Measurements from ENCODE around the gene WBP1L. TPM values are rescaled to one million over a fixed set of nuclear protein-coding genes. Genes with fewer than 3 reads are reported as not detected.

Gene WBP1L
- total and polyA plus RNA-seq, 2 of the 13 experiments (the other 11 are each of a cell fraction or from before 2014, with no cell fraction given): 8.3 to 12.3 TPM

- peak; percentile 67; the same call in 1 of the 2 replicates for TF ChIP-seq MIER2 (CRISPR knock-in tag; IDR thresholded peaks at IDR 0.05)
- TF ChIP-seq ZNF576 (CRISPR knock-in tag; IDR thresholded peaks at IDR 0.05): no peak
- no peak for TF ChIP-seq KLF13 (CRISPR knock-in tag; IDR thresholded peaks at IDR 0.05)
- peak; percentile 71 for TF ChIP-seq CBX5 (CRISPR knock-in tag; IDR thresholded peaks at IDR 0.05; ENCODE audit: borderline replicate concordance)
- peak; percentile 89 for TF ChIP-seq ZSCAN9 (CRISPR knock-in tag; IDR thresholded peaks at IDR 0.05; ENCODE audit: borderline replicate concordance)
- no peak for TF ChIP-seq KLF12 (CRISPR knock-in tag; IDR thresholded peaks at IDR 0.05; ENCODE audit: borderline replicate concordance)
- TF ChIP-seq PAXIP1 (CRISPR knock-in tag; conservative IDR thresholded peaks at IDR 0.05): peak; percentile 84
- peak; percentile 67 for TF ChIP-seq ZFP91 (CRISPR knock-in tag; IDR thresholded peaks at IDR 0.05; ENCODE audit: borderline replicate concordance)
- no peak for TF ChIP-seq TEF (CRISPR knock-in tag; IDR thresholded peaks at IDR 0.05)
- TF ChIP-seq ZNF788 (CRISPR knock-in tag; IDR thresholded peaks at IDR 0.05; ENCODE audit: borderline replicate concordance): peak; percentile 36; the same call in 1 of the 2 replicates
Measured at GRCh38 chr10:102814873-102815661, 71.3 kb downstream of the WBP1L start (continued).
